ENCODE results near the gene PAWR. TPM values are rescaled to one million over a fixed set of nuclear protein-coding genes. Genes with fewer than 3 reads are reported as not detected.

PAWR gene
- total and polyA plus RNA-seq, 2 donors (not counting 3 experiments of a cell fraction or from before 2014, with no cell fraction given): 18.3 to 154 TPM

GRCh38 chr12:79634957-79635471, 55.8 kb downstream of the PAWR start:
- H3K4me1 ChIP-seq (ENCODE audit: control insufficient read depth, extremely low read depth, insufficient read depth, low read length): no peaks in the 10 kb centered on the region
- H3K79me2 ChIP-seq (ENCODE audit: control insufficient read depth, insufficient read depth, low read length): peaks cover 88% of the 10 kb centered on the region
- FAIRE-seq (no peak), DNase-seq (ENCODE audit: low read depth, low spot score) (no peak)
- H2AFZ ChIP-seq (ENCODE audit: low read depth, low read length): no peak overlapping the region
- dilution Hi-C loops (cut with MboI; ENCODE audit: extremely low pct_ligation_motif_present, low sequenced_read_pairs): no loop called here
- no peaks in the 10 kb centered on the region for H3K27me3 ChIP-seq (ENCODE audit: control insufficient read depth in 2 of 2, insufficient read depth in 2 of 2, low read length in 2 of 2)
- no peak for TF ChIP-seq FOS (IDR thresholded peaks at IDR 0.05; ENCODE audit: borderline replicate concordance, insufficient read depth, low read length)
- TF ChIP-seq GATA2 (IDR thresholded peaks at IDR 0.05; ENCODE audit: insufficient read depth, insufficient read length, low read depth, low read length): no peak
- no peak for TF ChIP-seq POLR2A (IDR thresholded peaks at IDR 0.05; ENCODE audit: low read depth, low read length)
- no peak for TF ChIP-seq CTCF (IDR thresholded peaks at IDR 0.05; ENCODE audit: extremely low read depth in 1 of 2, insufficient read depth in 1 of 2, low read depth in 1 of 2, low read length in 2 of 2)
- TF ChIP-seq EZH2 (IDR thresholded peaks at IDR 0.05; ENCODE audit: borderline replicate concordance, low read depth, low read length, severe bottlenecking): no peak
- peaks cover 2% of the 10 kb centered on the region for H3K9me1 ChIP-seq (replicated peaks; ENCODE audit: control insufficient read depth, extremely low read depth, insufficient read depth, low read length)
- no TSS peak for BruUV-seq (replicated peaks)
- H3K4me2 ChIP-seq (ENCODE audit: insufficient read depth, low read length): no peak overlapping the region
- H3K4me3 ChIP-seq (replicated peaks in 1 of 3; ENCODE audit: insufficient read depth in 1 of 3, low read depth in 1 of 3, low read length in 3 of 3): no peak overlapping the region
- H3K36me3 ChIP-seq (ENCODE audit: control insufficient read depth in 2 of 2, extremely low read depth in 1 of 2, insufficient read depth in 2 of 2, low read length in 2 of 2): no peaks in the 10 kb centered on the region
- H4K20me1 ChIP-seq (replicated peaks; ENCODE audit: control insufficient read depth, extremely low read depth, insufficient read depth, low read length): peaks cover 11% of the 10 kb centered on the region
- H3K27ac ChIP-seq (ENCODE audit: insufficient read depth, low read depth, low read length): no peak overlapping the region
- ChIA-PET CTCF (no interaction called here), POLR2A (no interaction called here)
- intact Hi-C loops (cut with micrococcal nuclease): no loop called here
- no peak overlapping the region for H3K9ac ChIP-seq (replicated peaks; ENCODE audit: extremely low read depth, insufficient read depth, low read length)
- no peaks in the 10 kb centered on the region for H3K9me3 ChIP-seq (replicated peaks; ENCODE audit: control insufficient read depth, insufficient read depth, low read length)

GRCh38 chr12:79629561-79629960, 61.2 kb downstream of the PAWR start:
- H3K79me2 ChIP-seq (ENCODE audit: control insufficient read depth, insufficient read depth, low read length): peaks cover 75% of the 10 kb centered on the region
- H3K9ac ChIP-seq (replicated peaks; ENCODE audit: extremely low read depth, insufficient read depth, low read length): no peak overlapping the region
- FAIRE-seq: no peak
- POLR2A ChIA-PET: no interaction called here
- H3K4me1 ChIP-seq (ENCODE audit: control insufficient read depth, extremely low read depth, insufficient read depth, low read length): no peaks in the 10 kb centered on the region
- intact Hi-C loops (cut with micrococcal nuclease): no loop called here
- H3K9me1 ChIP-seq (replicated peaks; ENCODE audit: control insufficient read depth, extremely low read depth, insufficient read depth, low read length): no peaks in the 10 kb centered on the region
- dilution Hi-C loops (cut with MboI; ENCODE audit: extremely low pct_ligation_motif_present, low sequenced_read_pairs): no loop called here
- no peaks in the 10 kb centered on the region for H3K36me3 ChIP-seq (ENCODE audit: control insufficient read depth in 2 of 2, extremely low read depth in 1 of 2, insufficient read depth in 2 of 2, low read length in 2 of 2)
- no peak overlapping the region for H2AFZ ChIP-seq (ENCODE audit: low read depth, low read length)
- no peaks in the 10 kb centered on the region for H3K27me3 ChIP-seq (ENCODE audit: control insufficient read depth in 2 of 2, insufficient read depth in 2 of 2, low read length in 2 of 2)
- no peak overlapping the region for H3K27ac ChIP-seq (ENCODE audit: insufficient read depth, low read depth, low read length)
- BruUV-seq (replicated peaks): no TSS peak
- H3K4me2 ChIP-seq (ENCODE audit: insufficient read depth, low read length): no peak overlapping the region
- TF ChIP-seq POLR2A (IDR thresholded peaks at IDR 0.05; ENCODE audit: low read depth, low read length) (no peak), CTCF (IDR thresholded peaks at IDR 0.05; ENCODE audit: extremely low read depth in 1 of 2, insufficient read depth in 1 of 2, low read depth in 1 of 2, low read length in 2 of 2) (no peak), JUN (IDR thresholded peaks at IDR 0.05; ENCODE audit: borderline replicate concordance, insufficient read depth, insufficient read length, low read depth) (no peak), FOS (IDR thresholded peaks at IDR 0.05; ENCODE audit: borderline replicate concordance, insufficient read depth, low read length) (no peak), EZH2 (IDR thresholded peaks at IDR 0.05; ENCODE audit: borderline replicate concordance, low read depth, low read length, severe bottlenecking) (no peak), MAX (IDR thresholded peaks at IDR 0.05; ENCODE audit: insufficient read depth, insufficient read length) (no peak), POLR2AphosphoS5 (IDR thresholded peaks at IDR 0.05; ENCODE audit: insufficient read depth, low read depth, low read length) (no peak), MYC (IDR thresholded peaks at IDR 0.05; ENCODE audit: low read depth, low read length) (no peak), GATA2 (IDR thresholded peaks at IDR 0.05; ENCODE audit: insufficient read depth, insufficient read length, low read depth, low read length) (no peak)
- CTCF ChIA-PET: no interaction called here
- H4K20me1 ChIP-seq (replicated peaks; ENCODE audit: control insufficient read depth, extremely low read depth, insufficient read depth, low read length): peaks cover 5% of the 10 kb centered on the region
- no peak overlapping the region for H3K4me3 ChIP-seq (replicated peaks in 1 of 3; ENCODE audit: insufficient read depth in 1 of 3, low read depth in 1 of 3, low read length in 3 of 3)
- H3K9me3 ChIP-seq (replicated peaks; ENCODE audit: control insufficient read depth, insufficient read depth, low read length): no peaks in the 10 kb centered on the region
- no peak for DNase-seq (ENCODE audit: low read depth, low spot score)

Data from endothelial cell of umbilical vein (primary cell).